HUES48 (cell line): Measurements from ENCODE around the gene OPRD1.
"Not testable (repeated sequence)": the region's sequence is repeated elsewhere in the genome, so short reads cannot be mapped to it uniquely, and the experiment has no call there.

Source experiments
- H3K27ac ChIP-seq: one replicate; pipeline ENCODE4 v1.7.0; 2013; ENCODE audit warnings: low read depth, low read length, inconsistent platforms
- H3K27me3 ChIP-seq: 2 replicates; pipeline ENCODE4 v1.6.1; 2013; ENCODE audit warnings: mild to moderate bottlenecking, low read length; ENCODE audit not compliant: control insufficient read depth, insufficient read depth
- H3K36me3 ChIP-seq: 2 replicates; pipeline ENCODE4 v1.6.1; 2013; ENCODE audit warnings: low read length; ENCODE audit not compliant: control insufficient read depth, insufficient read depth
- H3K4me1 ChIP-seq: 2 replicates; pipeline ENCODE4 v1.6.1; 2013; ENCODE audit warnings: mild to moderate bottlenecking, low read length; ENCODE audit not compliant: control insufficient read depth, insufficient read depth
- H3K4me3 ChIP-seq: 2 replicates; pipeline ENCODE4 v1.5.1; 2013; ENCODE audit warnings: mild to moderate bottlenecking, low read depth, low read length
- H3K9ac ChIP-seq: 2 replicates; pipeline ENCODE4 v1.6.1; 2013; ENCODE audit warnings: mild to moderate bottlenecking, low read depth, low read length, moderate library complexity
- H3K9me3 ChIP-seq: 2 replicates; pipeline ENCODE4 v1.6.1; 2013; ENCODE audit warnings: low read length; ENCODE audit not compliant: control insufficient read depth, insufficient read depth

OPRD1 gene

DNA sequence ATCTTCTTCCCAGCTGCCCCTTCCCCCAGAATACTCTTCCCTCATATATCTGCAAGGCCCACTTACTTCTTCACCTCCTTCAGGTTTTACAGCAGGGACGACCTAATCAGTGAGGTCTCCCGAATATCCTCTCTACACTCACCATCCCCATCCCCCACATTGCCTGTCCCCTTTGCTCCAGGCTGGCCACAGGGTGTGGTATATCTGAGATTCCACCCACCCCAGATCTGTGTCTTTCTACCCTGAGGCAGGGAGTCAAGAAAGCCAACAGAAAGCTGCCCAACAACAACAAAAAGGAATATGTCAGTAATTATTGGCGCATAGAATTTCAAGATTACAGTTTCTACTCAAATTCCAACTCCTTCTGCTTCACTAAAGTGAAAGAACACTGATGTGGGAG, 30.0 kb upstream of the OPRD1 start:
- H3K9me3 ChIP-seq, result no peaks in the 10 kb centered on the region
- H3K36me3 ChIP-seq, result no peaks in the 10 kb centered on the region
- no peak overlapping the region for H3K9ac ChIP-seq
- H3K4me3 ChIP-seq, result no peak overlapping the region
- H3K4me1 ChIP-seq, result no peaks in the 10 kb centered on the region
- no peaks in the 10 kb centered on the region for H3K27me3 ChIP-seq
- H3K27ac ChIP-seq, result no peak overlapping the region

DNA sequence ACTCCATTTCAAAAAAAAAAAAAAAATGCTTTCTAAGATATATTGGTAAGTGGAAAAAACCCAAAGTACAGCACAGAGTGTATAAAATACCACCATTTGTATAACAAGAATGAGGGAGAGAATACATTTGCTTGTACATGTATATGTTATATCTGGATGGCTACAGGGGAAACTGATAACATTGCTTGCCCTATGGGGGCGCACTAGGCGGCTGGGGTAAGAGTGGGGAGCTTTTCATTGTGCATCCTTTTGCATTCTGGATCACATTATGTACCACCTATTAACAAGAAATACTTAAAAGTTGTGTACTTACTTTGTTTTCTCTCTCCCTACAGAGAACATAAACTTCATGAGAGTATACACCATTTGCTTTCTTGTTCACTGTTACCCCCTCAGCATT, 28.6 kb upstream of the OPRD1 start:
- H3K27ac ChIP-seq, result no peak overlapping the region
- H3K4me1 ChIP-seq, result no peaks in the 10 kb centered on the region
- no peaks in the 10 kb centered on the region for H3K9me3 ChIP-seq
- H3K27me3 ChIP-seq, result no peaks in the 10 kb centered on the region
- H3K9ac ChIP-seq, result no peak overlapping the region
- H3K4me3 ChIP-seq, result no peak overlapping the region
- no peaks in the 10 kb centered on the region for H3K36me3 ChIP-seq

DNA sequence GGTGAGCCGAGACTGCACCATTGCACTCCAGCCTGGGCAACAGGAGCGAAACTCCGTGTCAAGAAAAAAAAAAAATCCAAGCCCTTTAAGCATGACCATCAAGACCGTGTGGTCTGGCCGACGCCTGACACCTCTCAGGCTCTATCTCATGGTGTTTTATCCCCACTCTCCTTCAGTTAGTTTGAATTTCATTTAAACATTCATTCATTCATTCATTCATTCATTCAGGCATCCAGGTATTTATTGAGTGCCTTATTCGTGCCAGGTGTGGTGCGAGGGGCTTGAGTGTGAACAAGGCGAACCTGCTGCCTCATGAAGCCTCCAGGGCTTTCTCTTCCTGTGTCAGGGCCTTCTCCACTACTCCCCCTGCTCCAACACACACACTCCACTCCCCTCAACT, 22.6 kb upstream of the OPRD1 start:
- Histone ChIP-seq H3K9ac (no peak overlapping the region), H3K9me3 (no peaks in the 10 kb centered on the region), H3K27me3 (no peaks in the 10 kb centered on the region), H3K4me1 (peaks cover 6% of the 10 kb centered on the region; the same call in 1 of the 2 replicates), H3K27ac (no peak overlapping the region), H3K4me3 (no peak overlapping the region), H3K36me3 (no peaks in the 10 kb centered on the region)

GRCh38 chr1:28789816-28790215, 22.2 kb upstream of the OPRD1 start:
- no peak overlapping the region for H3K4me3 ChIP-seq

DNA sequence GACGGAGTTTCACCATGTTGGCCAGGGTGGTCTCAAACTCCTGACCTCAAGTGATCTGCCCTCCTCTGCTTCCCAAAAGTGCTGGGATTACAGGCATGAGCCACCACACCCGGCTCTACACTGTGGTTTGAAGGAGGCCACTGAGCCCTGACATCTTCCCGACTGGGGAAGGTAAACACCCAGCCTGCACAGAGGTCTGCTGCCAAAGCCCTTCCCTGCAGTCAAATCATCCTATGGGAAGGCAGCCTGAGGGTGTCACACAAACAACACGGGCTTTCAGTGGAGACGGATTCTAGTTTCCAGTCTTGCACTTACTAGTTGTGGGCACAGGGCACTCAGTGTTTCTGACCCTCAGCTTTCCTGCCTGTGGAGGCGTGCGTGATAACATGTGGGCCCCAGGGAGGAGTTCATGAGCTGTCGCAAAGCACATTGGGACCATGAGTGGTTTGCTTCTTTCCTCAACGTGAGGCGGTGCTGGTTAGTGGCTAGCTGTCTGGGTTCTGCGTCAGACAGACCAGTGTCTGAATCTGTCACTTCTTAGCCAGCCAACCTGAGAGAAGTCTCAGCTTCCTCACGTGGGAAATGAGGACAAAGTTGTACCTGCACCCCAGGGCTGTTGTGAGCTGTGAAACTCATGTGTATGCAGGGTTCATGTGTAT, 21.5 kb upstream of the OPRD1 start:
- Histone ChIP-seq H3K9me3 (no peaks in the 10 kb centered on the region), H3K36me3 (no peaks in the 10 kb centered on the region), H3K4me1 (peaks cover 6% of the 10 kb centered on the region; the same call in 1 of the 2 replicates), H3K27me3 (no peaks in the 10 kb centered on the region), H3K4me3 (no peak overlapping the region), H3K9ac (no peak overlapping the region), H3K27ac (no peak overlapping the region)

More at GRCh38 chr1:28789816-28790215, 22.2 kb upstream of the OPRD1 start:
- Histone ChIP-seq H3K9ac (no peak overlapping the region), H3K27ac (no peak overlapping the region), H3K4me1 (peaks cover 6% of the 10 kb centered on the region; the same call in 1 of the 2 replicates), H3K36me3 (no peaks in the 10 kb centered on the region), H3K9me3 (no peaks in the 10 kb centered on the region), H3K27me3 (no peaks in the 10 kb centered on the region)

GRCh38 chr1:28791929-28792328, 20.0 kb upstream of the OPRD1 start:
- not testable (repeated sequence) for H3K36me3 ChIP-seq, H3K4me1 ChIP-seq, H3K9ac ChIP-seq

GRCh38 chr1:28792644-28793121, 19.3 kb upstream of the OPRD1 start:
- H3K27me3 ChIP-seq, result no peaks in the 10 kb centered on the region
- no peak overlapping the region for H3K9ac ChIP-seq
- H3K9me3 ChIP-seq, result no peaks in the 10 kb centered on the region

More at GRCh38 chr1:28791929-28792328, 20.0 kb upstream of the OPRD1 start:
- not testable (repeated sequence) for H3K27me3 ChIP-seq, H3K9me3 ChIP-seq, H3K4me3 ChIP-seq, H3K27ac ChIP-seq

GRCh38 chr1:28794582-28794981, 17.4 kb upstream of the OPRD1 start:
- not testable (repeated sequence) for H3K4me3 ChIP-seq, H3K4me1 ChIP-seq, H3K27ac ChIP-seq, H3K9ac ChIP-seq, H3K27me3 ChIP-seq, H3K36me3 ChIP-seq, H3K9me3 ChIP-seq

More at GRCh38 chr1:28792644-28793121, 19.3 kb upstream of the OPRD1 start:
- Histone ChIP-seq H3K4me1 (peaks cover 6% of the 10 kb centered on the region; the same call in 1 of the 2 replicates), H3K36me3 (no peaks in the 10 kb centered on the region), H3K27ac (no peak overlapping the region), H3K4me3 (no peak overlapping the region)

GRCh38 chr1:28796352-28797211, 15.4 kb upstream of the OPRD1 start:
- Histone ChIP-seq H3K9ac (no peak overlapping the region), H3K27me3 (no peaks in the 10 kb centered on the region), H3K4me3 (no peak overlapping the region), H3K9me3 (no peaks in the 10 kb centered on the region), H3K4me1 (peaks cover 6% of the 10 kb centered on the region; the same call in 1 of the 2 replicates), H3K36me3 (no peaks in the 10 kb centered on the region), H3K27ac (no peak overlapping the region)

DNA sequence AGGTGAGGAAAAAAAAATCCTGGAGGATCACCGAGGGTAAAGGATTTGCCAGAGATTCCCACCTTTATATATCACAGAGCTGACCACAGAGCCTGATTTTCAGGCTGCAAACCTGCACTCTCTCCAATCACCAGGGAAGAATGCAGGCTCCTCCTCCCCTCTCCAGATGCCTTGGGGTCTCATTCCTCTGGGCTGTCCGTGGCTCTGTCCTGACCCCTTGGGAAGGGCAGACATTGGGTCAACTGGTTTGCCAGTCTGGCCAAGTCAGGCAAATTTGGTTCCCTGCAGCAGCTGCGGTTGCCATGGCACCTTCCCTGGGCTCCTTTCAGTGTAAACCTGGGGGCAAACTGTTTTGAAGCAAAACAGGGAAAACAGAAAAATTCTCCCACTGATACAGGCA, 11.6 kb upstream of the OPRD1 start:
- no peak overlapping the region for H3K4me3 ChIP-seq
- no peak overlapping the region for H3K9ac ChIP-seq
- peaks cover 5% of the 10 kb centered on the region; the same call in 1 of the 2 replicates for H3K4me1 ChIP-seq
- no peaks in the 10 kb centered on the region for H3K36me3 ChIP-seq
- no peaks in the 10 kb centered on the region for H3K9me3 ChIP-seq
- H3K27me3 ChIP-seq, result no peaks in the 10 kb centered on the region
- no peak overlapping the region for H3K27ac ChIP-seq

DNA sequence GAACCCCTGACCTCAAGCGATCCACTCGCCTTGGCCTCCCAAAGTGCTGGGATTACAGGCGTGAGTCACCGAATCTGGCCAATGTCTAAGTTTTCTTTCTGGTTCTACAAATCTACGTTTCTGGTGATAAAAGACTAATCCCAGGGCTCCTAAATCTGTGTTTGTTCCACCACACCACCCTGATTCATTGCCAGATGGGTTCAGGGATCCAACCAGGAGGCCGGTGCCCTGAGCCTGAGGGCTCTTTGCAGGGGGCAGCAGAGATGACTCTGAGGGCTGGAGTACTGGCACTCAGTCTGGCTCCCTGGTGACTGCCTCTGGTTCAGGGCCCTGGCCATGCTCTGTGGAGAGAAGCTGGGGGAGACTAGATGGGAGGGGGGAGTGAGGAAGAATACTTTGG, 10.5 kb upstream of the OPRD1 start:
- no peak overlapping the region for H3K27ac ChIP-seq
- no peaks in the 10 kb centered on the region for H3K27me3 ChIP-seq
- H3K9ac ChIP-seq, result no peak overlapping the region
- no peaks in the 10 kb centered on the region for H3K36me3 ChIP-seq
- peaks cover 5% of the 10 kb centered on the region; the same call in 1 of the 2 replicates for H3K4me1 ChIP-seq
- no peaks in the 10 kb centered on the region for H3K9me3 ChIP-seq
- H3K4me3 ChIP-seq, result no peak overlapping the region
